NCI-H748 (cell line): ENCODE results near the gene TSPAN11.

Source experiments
- DNase-seq: peaks from one replicate; lab custom pipeline; 2025; ENCODE audit not compliant: unreplicated experiment; lab: John Stamatoyannopoulos, UW

Gene TSPAN11

DNA sequence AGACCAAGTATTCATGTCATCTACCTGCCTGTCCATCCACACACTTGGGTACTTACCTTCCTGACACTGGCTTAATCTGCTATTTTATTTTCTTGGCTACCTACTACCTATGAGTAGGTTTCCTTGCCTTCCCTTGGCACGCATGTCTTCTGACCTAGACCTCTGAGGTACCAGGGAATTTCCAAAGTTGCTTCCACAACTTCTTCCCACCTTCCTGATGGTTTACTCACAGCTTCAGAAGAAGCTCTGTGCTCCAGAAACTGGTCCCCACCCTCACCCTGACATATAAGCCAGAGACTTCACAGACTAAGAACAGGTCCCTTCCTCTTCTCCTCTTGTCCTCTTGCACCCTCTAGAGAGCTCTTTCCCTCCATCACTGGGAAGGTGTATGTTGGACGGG, 111.4 kb downstream of the TSPAN11 start:
- DNase-seq: no peak

DNA sequence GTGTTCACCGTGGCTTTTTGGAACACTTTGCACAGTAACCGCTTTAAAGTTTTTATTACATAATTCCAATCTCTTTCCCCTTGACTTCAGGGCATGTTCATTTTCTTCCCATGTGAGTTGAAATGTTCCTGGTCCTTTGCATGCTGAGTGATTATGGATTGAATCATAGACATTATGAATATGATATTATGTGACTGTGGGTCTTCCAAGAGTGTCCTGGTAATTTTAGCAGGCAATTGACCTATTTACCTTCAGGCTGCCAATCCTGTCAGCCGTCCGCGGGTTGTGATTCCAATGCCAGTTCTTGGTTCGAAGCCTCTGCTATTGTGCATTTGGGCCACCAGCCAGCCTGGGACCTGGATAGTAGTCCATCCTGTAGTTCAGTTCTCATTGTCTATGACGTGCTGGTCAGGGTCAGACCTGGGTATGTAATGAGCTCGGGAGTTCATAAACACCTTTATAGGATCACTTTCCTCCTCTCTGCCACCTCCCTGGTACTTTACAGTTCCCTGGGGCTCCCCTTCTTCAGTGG, 114.6 kb downstream of the TSPAN11 start:
- DNase-seq: no peak
